ENCODE data around the gene TUB.

TUB gene

GRCh38 chr11:8045839-8046238, 35.2 kb upstream of the TUB start:
- no peak for FAIRE-seq

DNA sequence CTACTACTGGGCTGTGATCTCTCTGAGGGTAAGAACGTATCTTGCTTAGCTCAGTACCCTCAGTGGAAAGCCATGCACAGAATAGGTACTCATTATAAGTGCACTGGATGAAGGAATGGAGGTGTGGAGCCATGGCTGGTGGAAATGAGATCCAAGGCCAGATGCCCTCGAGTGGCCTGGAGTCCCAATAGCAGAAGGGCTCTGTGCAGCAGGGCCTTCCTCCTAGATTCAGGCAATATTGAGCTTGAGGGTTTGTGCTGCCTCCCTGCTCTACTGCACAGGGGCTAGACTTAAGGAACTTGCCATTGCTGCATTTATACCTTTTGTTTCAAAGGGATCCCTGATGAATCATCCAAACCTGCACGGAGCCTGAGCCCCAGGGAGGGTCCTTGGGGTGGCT, 33.6 kb upstream of the TUB start:
- FAIRE-seq, result no peak

- no peak for FAIRE-seq
These were observed 31.9 kb upstream of the TUB start for GRCh38 chr11:8049084-8049483.

- FAIRE-seq, result no peak
These were observed 25.7 kb upstream of the TUB start for GRCh38 chr11:8055091-8055835.

- FAIRE-seq, result no peak
These were observed 25.0 kb upstream of the TUB start for GRCh38 chr11:8055836-8056526.

GRCh38 chr11:8056810-8057463, 24.1 kb upstream of the TUB start:
- FAIRE-seq, result no peak

GRCh38 chr11:8058216-8058615, 22.8 kb upstream of the TUB start:
- no peak for FAIRE-seq

DNA sequence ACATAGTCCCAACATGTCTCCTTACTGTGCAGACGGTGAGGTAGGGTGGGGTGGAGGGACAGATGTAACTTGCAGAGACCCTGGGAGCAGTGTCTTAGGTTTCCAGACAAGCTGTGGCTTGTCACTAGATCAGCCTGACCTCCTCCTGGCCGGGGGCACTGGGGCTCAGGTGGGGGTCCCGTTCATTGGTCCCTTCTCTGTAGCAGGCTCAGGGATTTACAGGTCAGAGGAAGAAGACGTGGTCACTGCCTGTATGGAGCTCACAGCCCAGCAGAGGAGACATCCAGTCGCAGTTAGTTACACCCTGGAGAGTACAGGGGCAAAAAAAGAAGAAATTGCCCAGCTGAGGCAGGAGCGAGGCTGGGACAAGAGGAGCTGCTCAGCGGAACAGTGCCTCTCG, 22.0 kb upstream of the TUB start:
- FAIRE-seq, result no peak

GRCh38 chr11:8059571-8060011, 21.4 kb upstream of the TUB start:
- FAIRE-seq, result no peak

- no peak for FAIRE-seq
These were observed 20.8 kb upstream of the TUB start for GRCh38 chr11:8060146-8060719.

DNA sequence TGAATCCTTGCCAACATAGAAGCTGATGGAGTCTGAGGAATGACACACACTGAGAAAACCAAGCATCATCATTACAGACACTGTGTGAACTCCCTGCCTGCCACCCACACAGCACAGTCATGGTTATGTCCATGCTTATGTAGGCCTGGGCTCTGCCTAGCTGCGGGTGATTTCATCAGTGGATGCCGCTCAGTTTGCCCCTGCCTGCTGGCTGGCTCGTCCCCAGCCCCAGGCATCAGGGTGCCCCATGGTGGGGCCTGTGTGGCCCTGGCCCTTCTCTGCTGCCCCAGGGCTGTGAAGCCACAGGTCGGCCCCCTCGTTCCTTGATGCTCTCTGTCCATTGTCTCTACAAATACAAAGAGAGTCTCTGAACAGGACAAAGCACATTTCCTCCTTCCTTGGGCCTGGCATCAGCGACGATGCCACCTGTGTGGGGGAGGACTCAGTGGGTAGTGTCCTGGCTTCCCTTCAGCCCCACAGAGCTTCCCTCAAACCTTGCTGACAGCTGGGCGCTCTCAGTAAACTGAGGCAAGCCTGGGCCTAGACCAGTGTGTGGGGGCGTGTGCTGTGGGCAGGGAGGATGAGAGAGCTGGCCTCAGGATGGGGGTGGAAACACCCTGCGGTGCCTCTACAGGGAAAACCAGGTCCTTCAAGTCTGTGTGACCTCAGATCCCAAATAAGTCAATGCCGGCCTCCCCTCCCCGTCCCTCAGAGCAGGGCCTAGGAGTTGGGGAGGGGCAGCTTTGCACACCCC, 20.0 kb upstream of the TUB start:
- no peak for FAIRE-seq

DNA sequence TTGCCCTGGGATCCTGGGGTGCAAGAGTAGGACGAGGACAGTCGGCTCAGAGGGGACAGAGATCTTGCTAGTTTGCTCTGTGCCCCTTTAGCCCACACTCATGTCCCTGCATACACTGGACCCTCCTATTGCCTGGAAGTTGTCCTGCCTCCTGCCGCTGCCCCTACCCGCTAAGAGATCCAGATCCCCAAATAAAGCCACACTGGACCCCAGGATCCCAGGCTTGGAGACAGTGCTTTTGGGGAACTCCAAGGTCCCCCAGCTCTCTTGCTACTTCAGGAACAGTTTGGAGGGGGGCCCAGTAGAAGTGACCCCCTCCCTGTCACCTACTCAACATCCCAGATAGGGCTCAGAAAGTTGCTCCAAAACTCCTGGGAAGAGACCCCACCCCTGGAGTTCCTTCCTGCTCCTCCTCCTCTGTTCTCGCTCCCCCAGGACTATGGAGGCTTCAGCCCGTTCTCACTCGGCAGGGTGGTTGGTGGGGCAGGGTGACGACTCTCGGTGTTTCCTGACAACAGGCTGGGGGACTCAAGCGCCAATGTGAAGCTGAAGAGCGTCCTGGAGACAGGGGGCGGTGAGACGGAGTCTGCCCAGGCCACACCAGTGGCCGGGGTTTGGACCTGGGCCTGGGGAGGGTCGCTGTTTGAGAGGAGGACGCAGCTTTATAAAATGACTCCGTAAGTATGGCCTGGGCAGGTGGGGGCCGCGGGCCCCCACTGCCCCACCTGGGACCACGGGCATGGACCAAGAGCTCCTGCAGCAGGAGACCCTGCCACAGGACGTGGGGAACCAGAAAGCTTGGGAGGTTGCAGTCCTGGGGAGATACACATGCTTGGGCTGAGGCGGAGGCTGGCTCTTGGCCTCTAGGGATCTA, 19.2 kb upstream of the TUB start:
- FAIRE-seq, result no peak

GRCh38 chr11:8062781-8063257, 18.2 kb upstream of the TUB start:
- FAIRE-seq, result no peak

DNA sequence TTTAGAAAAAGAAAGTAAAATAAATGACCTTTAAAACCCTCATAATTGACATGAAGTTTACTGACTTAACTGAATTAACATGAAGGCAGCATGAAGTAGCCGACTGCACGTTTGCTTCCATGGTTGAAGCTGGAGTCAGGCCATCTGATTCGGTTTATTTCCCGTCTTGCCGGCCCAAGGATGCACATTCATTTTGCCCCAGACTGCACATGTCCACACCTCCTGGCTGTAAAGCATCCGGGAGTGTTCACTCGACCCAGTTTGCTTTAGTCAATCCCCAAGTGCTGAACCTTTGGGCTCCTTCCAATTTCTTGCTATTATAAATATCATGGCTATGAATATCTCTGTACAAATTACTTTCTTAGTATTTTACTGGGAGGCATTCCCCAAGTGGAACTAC, 17.7 kb upstream of the TUB start:
- no peak for FAIRE-seq

GRCh38 chr11:8065031-8065430, 16.0 kb upstream of the TUB start:
- no peak for FAIRE-seq

- no peak for FAIRE-seq
These were observed 14.7 kb upstream of the TUB start for GRCh38 chr11:8066036-8066910.

DNA sequence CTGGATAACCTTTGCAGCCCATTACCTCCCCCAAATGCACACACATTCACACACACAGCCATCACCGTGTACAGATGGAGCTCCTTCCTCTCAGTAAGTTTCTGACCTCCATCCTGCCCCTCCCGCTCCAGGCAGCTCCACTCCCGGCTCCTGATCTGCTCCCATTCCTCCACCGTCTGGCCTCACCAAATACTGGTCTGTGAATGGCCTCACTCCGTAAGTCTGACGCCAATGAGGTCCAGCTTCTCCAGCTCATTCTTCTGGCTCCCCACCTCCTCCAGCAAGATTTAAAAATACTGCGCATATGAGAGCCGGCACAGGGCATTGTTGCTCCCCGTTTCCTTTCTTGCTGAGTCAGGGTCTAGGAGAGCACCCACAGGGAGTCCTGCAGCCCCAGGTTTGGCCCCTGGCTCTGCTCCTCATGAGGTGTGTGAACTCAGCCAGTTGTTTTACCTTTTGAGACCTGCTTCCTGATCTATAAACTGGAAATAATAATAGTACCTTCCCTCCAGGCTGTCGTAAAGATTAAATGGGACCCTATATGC, 14.0 kb upstream of the TUB start:
- FAIRE-seq, result no peak

DNA sequence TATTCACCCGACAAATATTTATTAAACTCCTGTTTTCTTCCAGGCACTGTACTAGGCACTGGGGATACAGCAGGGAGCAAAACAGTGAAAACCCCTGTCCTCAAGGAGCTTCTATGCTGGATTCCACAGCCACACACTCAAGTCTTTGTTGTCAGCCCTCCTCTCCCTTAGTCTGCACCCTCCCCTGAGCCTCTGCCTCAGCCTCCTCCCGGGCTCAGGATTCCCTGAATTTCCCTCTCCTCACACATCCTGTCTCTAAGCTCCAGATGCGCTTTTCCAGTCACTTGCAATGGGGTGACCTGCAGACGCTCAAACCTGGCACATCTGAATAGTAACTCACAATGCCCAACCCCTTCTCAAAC, 13.5 kb upstream of the TUB start:
- no peak for FAIRE-seq

- no peak for FAIRE-seq
These were observed 13.0 kb upstream of the TUB start for GRCh38 chr11:8067929-8068575.

DNA sequence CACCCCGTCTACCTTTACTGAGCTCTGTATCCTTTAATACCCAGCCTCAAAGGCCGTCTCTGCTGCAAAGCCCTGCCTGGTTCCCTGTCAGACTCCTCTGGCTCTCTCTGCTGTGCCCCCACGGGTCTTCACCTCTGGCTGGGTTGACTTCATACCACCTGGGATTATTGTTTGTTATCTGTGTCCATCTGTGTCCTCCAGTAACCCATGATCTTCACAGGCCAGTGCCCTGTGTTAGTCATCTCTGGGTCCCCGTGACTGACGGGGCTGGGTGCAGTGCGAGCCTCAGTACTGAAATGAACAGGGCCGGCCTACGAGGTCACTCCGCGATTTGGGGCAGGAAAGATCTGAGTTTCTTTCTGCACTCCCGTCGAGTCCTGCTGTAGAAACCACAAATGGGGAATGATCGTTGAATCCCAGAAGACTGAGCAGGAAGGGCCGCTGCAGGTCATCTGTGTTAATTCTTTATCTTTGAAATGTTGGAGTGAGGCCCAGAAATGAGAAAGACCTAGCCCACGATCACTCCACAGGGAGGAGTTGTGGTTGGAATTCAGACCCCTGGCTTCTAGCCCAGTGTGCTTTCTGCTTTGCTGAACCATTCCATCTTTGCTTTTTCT, 12.3 kb upstream of the TUB start:
- no peak for FAIRE-seq

All from islet of Langerhans (tissue), 1 donor.